Esophagus mucosa (tissue), 1 donor: ENCODE results near the gene BLMH. TPM values are rescaled to one million over a fixed set of nuclear protein-coding genes. Genes with fewer than 3 reads are reported as not detected.
"Not testable (repeated sequence)": the region's sequence is repeated elsewhere in the genome, so short reads cannot be mapped to it uniquely, and the experiment has no call there.

Experiments
- ATAC-seq: fragments of 200-7000 bp; cut with Tn5 transposase; one replicate; pipeline ENCODE4 v1.9.1; 2020
- total RNA-seq: library from RNA; stranded (reverse); gene quantifications from one replicate; pipeline ENCODE4 v1.2.4, GENCODE V29; 2023
- donor health status: DM: yes; HTN: yes; CAD: no.

BLMH gene
- total RNA-seq, 1 donor from 2014 or later: 25.4 TPM

DNA sequence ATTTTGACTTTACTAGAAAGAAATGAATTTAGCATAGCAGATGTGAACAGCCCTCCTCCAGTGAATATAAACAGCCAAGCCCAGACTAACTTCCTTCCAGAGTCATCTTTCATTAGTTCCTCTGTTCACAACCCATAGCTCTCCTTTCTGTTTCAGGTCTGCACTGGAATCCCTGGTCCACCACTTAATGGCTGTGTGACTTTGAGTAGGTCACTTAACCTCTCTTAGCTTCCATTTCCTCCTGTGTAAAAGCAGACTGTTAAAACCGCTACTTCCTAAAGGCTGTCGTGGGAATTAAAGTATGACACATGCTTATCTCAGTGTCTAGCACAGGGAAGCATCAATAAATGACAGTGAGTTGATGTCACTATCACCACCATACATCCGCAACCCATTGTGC lies 63.7 kb downstream of the BLMH start:
- ATAC-seq: no peak

GRCh38 chr17:30226878-30227277 lies 64.9 kb downstream of the BLMH start:
- ATAC-seq: peak; percentile 23

- ATAC-seq: peak; percentile 39
These were observed 65.7 kb downstream of the BLMH start for GRCh38 chr17:30225919-30226553.

DNA sequence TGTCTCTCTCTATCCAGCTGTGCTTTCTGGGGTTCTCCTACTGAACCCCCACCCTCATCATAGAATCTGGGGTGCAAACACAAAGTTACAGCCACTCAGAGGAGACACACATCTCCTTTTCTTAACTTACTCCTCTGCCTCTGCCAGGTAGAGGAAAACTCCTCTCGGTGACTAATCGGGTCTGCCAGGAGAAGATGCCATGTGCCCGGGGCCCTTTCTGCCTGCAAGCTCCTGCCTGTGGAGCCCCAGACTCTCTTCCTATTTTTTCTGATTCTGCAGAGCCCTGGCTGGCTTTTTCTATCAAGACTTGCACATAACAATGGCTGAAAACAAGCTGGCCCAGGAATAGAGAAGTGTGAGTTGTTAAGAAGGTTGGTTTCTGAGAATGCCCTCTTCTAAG lies 66.6 kb downstream of the BLMH start:
- peak; percentile 60 for ATAC-seq

DNA sequence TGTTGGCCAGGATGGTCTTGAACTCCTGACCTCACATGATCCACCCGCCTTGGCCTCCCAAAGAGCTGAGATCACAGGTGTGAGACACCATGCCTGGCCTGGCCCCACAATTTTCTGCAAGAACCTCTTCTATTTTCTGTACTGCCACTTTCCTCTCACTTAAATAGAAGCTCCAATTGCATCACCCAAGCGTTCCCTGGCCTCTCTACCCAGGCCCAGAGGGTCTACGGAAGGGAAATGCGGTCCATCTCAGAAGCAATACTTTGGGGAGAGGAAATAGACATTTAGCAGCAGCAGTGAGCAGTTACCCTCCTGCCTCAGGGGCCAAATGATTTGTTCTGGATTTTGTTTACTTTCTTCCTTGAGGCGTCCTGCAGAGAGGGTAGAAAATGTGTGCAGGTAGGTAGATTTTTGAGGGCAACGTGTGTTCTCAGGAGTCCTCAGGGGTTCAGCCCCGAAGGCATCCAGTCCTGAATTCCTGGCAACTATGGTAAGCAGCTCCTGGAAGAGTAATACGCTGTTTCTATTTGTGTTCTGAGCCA lies 67.3 kb downstream of the BLMH start:
- no peak for ATAC-seq

- no peak for ATAC-seq
These were observed 69.0 kb downstream of the BLMH start for GRCh38 chr17:30222721-30223175.

GRCh38 chr17:30222251-30222650 lies 69.5 kb downstream of the BLMH start:
- no peak for ATAC-seq

GRCh38 chr17:30221346-30221745 lies 70.4 kb downstream of the BLMH start:
- no peak for ATAC-seq

GRCh38 chr17:30220414-30220813 lies 71.3 kb downstream of the BLMH start:
- no peak for ATAC-seq

GRCh38 chr17:30219833-30220232 lies 71.9 kb downstream of the BLMH start:
- no peak for ATAC-seq

GRCh38 chr17:30219315-30219714 lies 72.4 kb downstream of the BLMH start:
- ATAC-seq: no peak

- no peak for ATAC-seq
These were observed 72.9 kb downstream of the BLMH start for GRCh38 chr17:30218799-30219198.

- ATAC-seq: no peak
These were observed 73.9 kb downstream of the BLMH start for GRCh38 chr17:30217746-30218245.

DNA sequence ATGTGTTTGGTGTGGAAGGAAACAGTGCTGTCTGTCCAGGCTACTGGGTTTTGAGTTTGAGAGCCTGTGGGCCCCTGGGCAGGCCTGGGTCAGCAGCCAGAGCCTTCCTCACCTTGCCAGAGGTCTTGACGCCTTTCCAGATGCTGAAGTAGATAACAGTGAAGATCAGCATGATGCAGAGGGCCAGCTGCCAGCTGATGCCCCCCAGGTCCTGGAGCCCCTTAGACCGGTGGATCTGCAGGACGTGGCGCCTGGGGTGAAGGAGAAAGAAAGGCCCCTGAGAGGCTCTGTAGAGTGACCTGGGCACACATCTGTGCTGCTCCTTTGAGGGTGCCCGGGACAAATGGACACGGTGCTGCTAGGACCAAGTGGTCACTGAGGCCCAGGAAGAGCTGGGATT lies 74.7 kb downstream of the BLMH start:
- ATAC-seq: no peak

DNA sequence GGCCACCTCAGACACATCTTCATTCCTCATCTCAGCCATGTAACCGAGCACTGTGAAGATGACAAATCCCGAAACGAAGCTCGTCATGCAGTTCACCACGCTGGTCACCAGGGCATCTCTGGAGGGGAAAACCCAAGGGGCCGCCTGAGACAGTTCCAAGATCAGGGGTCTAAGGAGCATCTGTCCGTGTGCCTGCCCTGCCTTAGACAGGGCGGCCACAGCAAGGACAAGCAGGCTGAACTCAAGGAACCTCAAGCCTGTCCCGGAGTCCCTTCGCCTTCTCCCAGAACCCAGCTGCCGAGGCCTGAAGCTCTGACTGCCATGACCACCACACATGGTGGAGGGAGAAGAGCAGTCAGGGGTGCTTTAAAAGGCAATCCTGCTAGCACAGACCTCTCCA lies 79.0 kb downstream of the BLMH start:
- ATAC-seq: peak; percentile 20

GRCh38 chr17:30211371-30211770 lies 80.4 kb downstream of the BLMH start:
- ATAC-seq: no peak

DNA sequence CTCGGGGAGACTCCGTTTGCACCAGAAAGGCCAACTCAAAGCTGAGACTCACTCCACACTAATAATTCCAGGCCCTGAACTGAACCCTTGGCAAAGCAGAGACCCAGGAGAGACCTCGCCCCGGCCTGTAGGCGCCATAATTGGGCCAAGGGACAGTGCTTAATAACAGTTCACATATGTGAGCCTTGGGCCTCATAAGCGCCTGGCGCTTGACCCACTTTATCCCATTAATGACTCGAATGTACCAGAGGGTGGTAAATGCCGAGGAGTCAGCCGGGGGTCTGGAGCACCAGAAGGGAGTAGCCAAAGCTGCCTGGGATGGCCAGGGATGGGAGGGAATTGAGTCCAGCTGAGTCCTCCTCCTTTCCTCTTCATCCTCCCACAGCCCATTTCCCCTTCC lies 80.8 kb downstream of the BLMH start:
- ATAC-seq: no peak

DNA sequence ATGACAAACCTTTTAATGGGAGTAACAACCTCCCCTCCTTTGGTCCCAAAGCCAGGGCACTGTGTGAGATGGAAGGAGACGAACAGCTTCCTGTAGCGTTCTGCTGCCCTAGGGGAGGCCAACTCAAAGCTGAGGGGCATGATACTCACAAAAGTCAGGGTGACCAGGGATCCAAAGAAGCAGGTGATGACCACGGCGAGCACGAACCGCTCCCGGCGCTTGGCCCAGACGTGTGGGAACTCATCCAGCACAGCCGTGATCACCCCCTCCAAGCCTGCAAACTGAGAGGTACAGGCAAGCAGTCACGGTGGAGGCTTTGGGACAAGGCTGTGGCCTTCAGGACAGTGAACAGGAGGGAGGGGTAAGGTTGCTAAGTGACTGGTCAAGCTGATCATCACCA lies 81.4 kb downstream of the BLMH start:
- ATAC-seq: no peak

DNA sequence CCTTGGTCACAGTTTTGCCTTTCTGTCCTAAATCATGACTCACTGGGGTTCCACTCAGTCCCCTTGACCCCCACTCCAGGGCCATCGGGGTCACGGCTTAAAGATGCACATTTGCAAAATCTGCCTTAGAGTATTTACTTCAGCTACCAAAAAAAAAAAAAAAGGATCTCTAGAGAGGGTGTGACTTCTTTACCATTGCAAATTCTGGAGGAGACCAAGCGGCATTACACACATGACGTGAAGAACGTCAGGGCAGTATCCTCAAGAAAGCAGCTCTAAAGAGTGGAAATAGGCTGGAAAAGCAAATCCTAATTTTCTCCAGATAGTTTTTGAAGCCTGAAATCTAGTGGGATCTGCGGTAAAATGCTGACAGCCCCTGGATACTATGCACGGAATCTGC lies 81.8 kb downstream of the BLMH start:
- no peak for ATAC-seq

GRCh38 chr17:30208214-30208613 lies 83.5 kb downstream of the BLMH start:
- ATAC-seq: no peak

- no peak for ATAC-seq
These were observed 84.1 kb downstream of the BLMH start for GRCh38 chr17:30207655-30208054.

DNA sequence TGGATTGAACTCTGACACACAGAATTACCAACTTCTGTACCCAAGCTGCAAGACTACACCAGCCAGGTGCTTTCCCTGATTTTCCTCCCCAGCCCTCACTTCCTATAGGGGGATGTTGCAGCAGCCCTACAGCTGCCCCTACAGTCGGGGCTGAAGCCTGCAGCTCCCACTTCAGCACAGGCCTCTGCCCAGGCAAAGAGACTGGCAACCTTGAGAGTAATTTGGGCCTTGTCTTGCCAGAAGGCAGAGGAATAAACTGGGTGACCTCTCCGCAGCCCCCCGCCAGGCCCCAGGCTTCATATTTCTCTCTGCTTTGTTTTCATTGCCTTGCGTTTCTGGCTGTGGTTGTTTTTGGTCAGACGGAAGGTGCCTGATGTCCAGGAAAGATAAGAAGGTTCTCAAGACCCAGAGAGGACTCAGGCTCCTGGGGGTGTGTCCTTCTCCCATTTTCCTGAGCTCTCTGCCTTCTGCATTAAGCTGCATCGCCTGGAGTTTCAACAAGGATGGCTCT lies 88.2 kb downstream of the BLMH start:
- ATAC-seq: no peak

GRCh38 chr17:30200656-30201055 lies 91.1 kb downstream of the BLMH start:
- ATAC-seq: not testable (repeated sequence)

DNA sequence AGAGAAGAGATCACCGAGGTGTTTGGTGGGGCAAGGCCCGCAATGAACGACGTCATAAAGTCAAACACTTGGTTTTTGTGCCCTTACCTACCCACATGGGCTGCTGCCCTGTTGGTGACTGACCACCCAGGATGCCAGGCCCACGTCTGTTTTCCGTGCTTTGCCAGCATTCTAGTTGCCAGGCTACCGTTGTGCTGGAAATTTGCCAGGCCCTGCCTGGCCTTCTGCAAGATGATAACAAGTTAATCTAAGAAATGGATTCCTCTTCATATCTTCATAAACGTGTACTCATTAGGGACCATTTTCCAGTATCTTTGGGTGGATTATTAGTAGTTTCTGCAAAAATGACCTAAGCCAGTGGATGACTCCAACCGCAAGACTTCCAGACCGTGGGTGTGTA lies 91.6 kb downstream of the BLMH start:
- no peak for ATAC-seq
